IMR-90 (cell line): ENCODE measurements around the gene C1orf74.

Experiments used
- BHLHE40 ChIP-seq: fragments of 150-350 bp; IDR thresholded peaks from 2 replicates; pipeline ENCODE4 v1.6.1; 2016; ENCODE audit warnings: mild to moderate bottlenecking, low read depth, low read length
- CEBPB ChIP-seq: IDR thresholded peaks from 2 replicates; pipeline ENCODE4 v1.6.1; 2012; ENCODE audit warnings: low read depth, low read length, improper control_type of control experiment
- CHD1 ChIP-seq: IDR thresholded peaks from 2 replicates; pipeline ENCODE4 v1.6.1; 2012; ENCODE audit warnings: low read depth, low read length, improper control_type of control experiment
- CTCF ChIP-seq: conservative IDR thresholded peaks from 2 replicates; pipeline ENCODE4 v1.5.1; 2012; ENCODE audit warnings: mild to moderate bottlenecking, low read depth, low read length, improper control_type of control experiment
- FOS ChIP-seq: fragments of 150-350 bp; IDR thresholded peaks from 2 replicates; pipeline ENCODE4 v1.6.1; 2016; ENCODE audit warnings: low read depth, low read length
- MAZ ChIP-seq: IDR thresholded peaks from 2 replicates; pipeline ENCODE4 v1.6.1; 2012; ENCODE audit warnings: low read depth, mild to moderate bottlenecking, low read length, improper control_type of control experiment, moderate library complexity, borderline replicate concordance
- MXI1 ChIP-seq: IDR thresholded peaks from 2 replicates; pipeline ENCODE4 v1.6.1; 2012; ENCODE audit warnings: low read depth, mild to moderate bottlenecking, low read length, moderate library complexity, borderline replicate concordance
- NFE2L2 ChIP-seq: fragments of 150-350 bp; IDR thresholded peaks from 2 replicates; pipeline ENCODE4 v1.6.1; 2016; ENCODE audit warnings: low read depth, mild to moderate bottlenecking, low read length
- POLR2A ChIP-seq: IDR thresholded peaks from 2 replicates; pipeline ENCODE4 v1.6.1; 2012; ENCODE audit warnings: mild to moderate bottlenecking, low read depth, low read length
- RAD21 ChIP-seq: IDR thresholded peaks from 2 replicates; pipeline ENCODE4 v1.6.1; 2012; ENCODE audit warnings: low read length, improper control_type of control experiment
- RCOR1 ChIP-seq: IDR thresholded peaks from 2 replicates; pipeline ENCODE4 v1.6.1; 2012; ENCODE audit warnings: mild to moderate bottlenecking, low read length, improper control_type of control experiment; ENCODE audit not compliant: insufficient replicate concordance
- SMC3 ChIP-seq: fragments of 150-350 bp; IDR thresholded peaks from 2 replicates; pipeline ENCODE4 v1.6.1; 2016; ENCODE audit warnings: low read depth, mild to moderate bottlenecking, antibody characterized with exemption, low read length, moderate library complexity
- TF ChIP-seq, protein P1 (sequence below): fragments of 150-350 bp; IDR thresholded peaks from 2 replicates; pipeline ENCODE4 v1.6.1; 2017; ENCODE audit warnings: mild to moderate bottlenecking, antibody characterized with exemption, low read length, low read depth

DNA sequence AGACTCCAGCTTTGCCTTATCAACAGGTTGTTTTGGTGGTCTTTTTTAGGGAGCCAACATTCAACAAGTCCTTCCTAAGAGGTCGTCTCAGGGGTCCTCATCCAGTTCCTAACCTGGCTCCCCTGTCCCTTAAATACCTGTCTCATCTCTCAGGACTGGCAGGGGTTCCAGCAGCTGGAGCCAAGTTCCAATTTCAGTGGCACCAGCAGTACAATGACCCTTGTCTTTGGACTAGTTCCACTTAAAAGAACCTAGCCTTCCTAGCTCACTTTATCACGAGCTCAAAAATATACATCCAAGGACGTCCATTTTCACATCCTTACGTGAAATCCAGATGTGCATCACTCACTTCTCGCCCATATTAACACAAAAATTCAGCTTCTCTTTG, 47.2 kb downstream of the C1orf74 start:
- TF ChIP-seq RAD21: no peak
- TF ChIP-seq CTCF: no peak
- TF ChIP-seq SMC3: no peak
- no peak for TF ChIP-seq RCOR1
- no peak for TF ChIP-seq FOS
- TF ChIP-seq POLR2A: no peak
- no peak for TF ChIP-seq MAZ
- no peak for TF ChIP-seq MXI1
- no peak for TF ChIP-seq BHLHE40
- TF ChIP-seq, protein P1, sequence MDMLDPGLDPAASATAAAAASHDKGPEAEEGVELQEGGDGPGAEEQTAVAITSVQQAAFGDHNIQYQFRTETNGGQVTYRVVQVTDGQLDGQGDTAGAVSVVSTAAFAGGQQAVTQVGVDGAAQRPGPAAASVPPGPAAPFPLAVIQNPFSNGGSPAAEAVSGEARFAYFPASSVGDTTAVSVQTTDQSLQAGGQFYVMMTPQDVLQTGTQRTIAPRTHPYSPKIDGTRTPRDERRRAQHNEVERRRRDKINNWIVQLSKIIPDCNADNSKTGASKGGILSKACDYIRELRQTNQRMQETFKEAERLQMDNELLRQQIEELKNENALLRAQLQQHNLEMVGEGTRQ: no peak
- TF ChIP-seq CEBPB: no peak
- TF ChIP-seq NFE2L2: no peak
- TF ChIP-seq CHD1: no peak
